ENCODE data around the gene PTP4A1. TPM values are rescaled to one million over a fixed set of nuclear protein-coding genes. Genes with fewer than 3 reads are reported as not detected.

Gene PTP4A1
- total RNA-seq, 1 experiment from 2014 or later: 123 TPM

DNA sequence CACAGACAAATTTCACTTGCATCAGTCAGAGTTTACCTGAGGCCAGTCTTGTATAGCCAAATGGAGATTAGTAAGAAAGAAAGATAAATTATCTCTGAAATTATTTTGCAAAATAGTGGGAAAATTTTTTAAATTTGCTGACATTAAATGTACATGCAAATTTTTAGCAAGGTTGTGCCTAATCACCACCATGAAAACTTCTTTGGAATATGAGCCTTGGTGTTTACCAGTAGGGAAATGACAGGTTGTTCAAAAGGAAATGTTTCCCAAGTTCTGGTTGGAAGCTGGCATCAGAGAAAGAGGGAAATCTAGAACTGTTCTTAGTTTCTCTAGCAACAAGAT, 34.4 kb upstream of the PTP4A1 start:
- ChIA-PET POLR2A (no interaction called here), RAD21 (ENCODE audit: low non-redundant PET in 1 of 2, low total read pairs in 2 of 2, uncharacterized antibody in 2 of 2, unreplicated experiment in 2 of 2) (no interaction called here), CTCF (no interaction called here)
- H3K4me3 ChIP-seq (replicated peaks in 1 of 2; ENCODE audit: low read depth in 1 of 2, low read length in 2 of 2): no peak overlapping the region
- H3K9me2 ChIP-seq (ENCODE audit: insufficient read depth): no peaks in the 10 kb centered on the region
- H3K9ac ChIP-seq (ENCODE audit: low read length): no peak overlapping the region
- intact Hi-C loops (cut with micrococcal nuclease): no loop called here
- no peaks in the 10 kb centered on the region for H3K9me3 ChIP-seq (ENCODE audit: control insufficient read depth in 1 of 2, insufficient read depth in 1 of 2, low read depth in 1 of 2, low read length in 2 of 2)
- peaks cover 3 to 9% of the 10 kb centered on the region in 2 experiments; a peak in 2 of 4 replicates for H3K4me1 ChIP-seq (ENCODE audit: control insufficient read depth in 1 of 2, insufficient read depth in 2 of 2, low read length in 2 of 2)
- no peak overlapping the region for H3K4me2 ChIP-seq (ENCODE audit: low read length)
- DNase-seq (ENCODE audit: low read depth, low spot score) (no peak), ATAC-seq (no peak)
- peak overlapping the region; percentile 49 for H2AFZ ChIP-seq (ENCODE audit: low read depth, low read length, poor library complexity, severe bottlenecking)
- no peaks in the 10 kb centered on the region for H3K27me3 ChIP-seq (ENCODE audit: insufficient read depth, low read length)
- H3K36me3 ChIP-seq (ENCODE audit: control insufficient read depth in 1 of 2, insufficient read depth in 2 of 2, low read length in 2 of 2): no peaks in the 10 kb centered on the region
- H3K79me2 ChIP-seq (ENCODE audit: insufficient read depth, low read length): no peaks in the 10 kb centered on the region
- H3K27ac ChIP-seq (ENCODE audit: low read depth, low read length): no peak overlapping the region
- H4K20me1 ChIP-seq (ENCODE audit: insufficient read depth): no peaks in the 10 kb centered on the region
- TF ChIP-seq POLR2A (IDR thresholded peaks at IDR 0.05; ENCODE audit: borderline replicate concordance, extremely low read depth, insufficient read depth, insufficient read length) (no peak), CBX3 (IDR thresholded peaks at IDR 0.05; ENCODE audit: low read depth) (no peak), SRF (IDR thresholded peaks at IDR 0.05; ENCODE audit: low read depth) (no peak), ZNF274 (IDR thresholded peaks at IDR 0.05; ENCODE audit: low read depth, low read length) (no peak), SIN3A (IDR thresholded peaks at IDR 0.05; ENCODE audit: low read depth) (no peak), JUND (IDR thresholded peaks at IDR 0.05) (no peak), ZFX (IDR thresholded peaks at IDR 0.05) (no peak), POLR2AphosphoS5 (IDR thresholded peaks at IDR 0.05; ENCODE audit: low read depth, low read length) (no peak), FOSL1 (IDR thresholded peaks at IDR 0.05; ENCODE audit: low read depth) (no peak), CEBPB (IDR thresholded peaks at IDR 0.05; ENCODE audit: low read depth) (no peak), EGR1 (IDR thresholded peaks at IDR 0.05; ENCODE audit: low read depth) (no peak), YY1 (IDR thresholded peaks at IDR 0.05; ENCODE audit: extremely low read depth, insufficient replicate concordance, low read depth, low read length) (no peak), EZH2phosphoT487 (IDR thresholded peaks at IDR 0.05; ENCODE audit: borderline replicate concordance) (no peak)
- TF ChIP-seq, protein P1, sequence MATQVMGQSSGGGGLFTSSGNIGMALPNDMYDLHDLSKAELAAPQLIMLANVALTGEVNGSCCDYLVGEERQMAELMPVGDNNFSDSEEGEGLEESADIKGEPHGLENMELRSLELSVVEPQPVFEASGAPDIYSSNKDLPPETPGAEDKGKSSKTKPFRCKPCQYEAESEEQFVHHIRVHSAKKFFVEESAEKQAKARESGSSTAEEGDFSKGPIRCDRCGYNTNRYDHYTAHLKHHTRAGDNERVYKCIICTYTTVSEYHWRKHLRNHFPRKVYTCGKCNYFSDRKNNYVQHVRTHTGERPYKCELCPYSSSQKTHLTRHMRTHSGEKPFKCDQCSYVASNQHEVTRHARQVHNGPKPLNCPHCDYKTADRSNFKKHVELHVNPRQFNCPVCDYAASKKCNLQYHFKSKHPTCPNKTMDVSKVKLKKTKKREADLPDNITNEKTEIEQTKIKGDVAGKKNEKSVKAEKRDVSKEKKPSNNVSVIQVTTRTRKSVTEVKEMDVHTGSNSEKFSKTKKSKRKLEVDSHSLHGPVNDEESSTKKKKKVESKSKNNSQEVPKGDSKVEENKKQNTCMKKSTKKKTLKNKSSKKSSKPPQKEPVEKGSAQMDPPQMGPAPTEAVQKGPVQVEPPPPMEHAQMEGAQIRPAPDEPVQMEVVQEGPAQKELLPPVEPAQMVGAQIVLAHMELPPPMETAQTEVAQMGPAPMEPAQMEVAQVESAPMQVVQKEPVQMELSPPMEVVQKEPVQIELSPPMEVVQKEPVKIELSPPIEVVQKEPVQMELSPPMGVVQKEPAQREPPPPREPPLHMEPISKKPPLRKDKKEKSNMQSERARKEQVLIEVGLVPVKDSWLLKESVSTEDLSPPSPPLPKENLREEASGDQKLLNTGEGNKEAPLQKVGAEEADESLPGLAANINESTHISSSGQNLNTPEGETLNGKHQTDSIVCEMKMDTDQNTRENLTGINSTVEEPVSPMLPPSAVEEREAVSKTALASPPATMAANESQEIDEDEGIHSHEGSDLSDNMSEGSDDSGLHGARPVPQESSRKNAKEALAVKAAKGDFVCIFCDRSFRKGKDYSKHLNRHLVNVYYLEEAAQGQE (IDR thresholded peaks at IDR 0.05; ENCODE audit: low read depth): no peak
- TF ChIP-seq, protein P2, sequence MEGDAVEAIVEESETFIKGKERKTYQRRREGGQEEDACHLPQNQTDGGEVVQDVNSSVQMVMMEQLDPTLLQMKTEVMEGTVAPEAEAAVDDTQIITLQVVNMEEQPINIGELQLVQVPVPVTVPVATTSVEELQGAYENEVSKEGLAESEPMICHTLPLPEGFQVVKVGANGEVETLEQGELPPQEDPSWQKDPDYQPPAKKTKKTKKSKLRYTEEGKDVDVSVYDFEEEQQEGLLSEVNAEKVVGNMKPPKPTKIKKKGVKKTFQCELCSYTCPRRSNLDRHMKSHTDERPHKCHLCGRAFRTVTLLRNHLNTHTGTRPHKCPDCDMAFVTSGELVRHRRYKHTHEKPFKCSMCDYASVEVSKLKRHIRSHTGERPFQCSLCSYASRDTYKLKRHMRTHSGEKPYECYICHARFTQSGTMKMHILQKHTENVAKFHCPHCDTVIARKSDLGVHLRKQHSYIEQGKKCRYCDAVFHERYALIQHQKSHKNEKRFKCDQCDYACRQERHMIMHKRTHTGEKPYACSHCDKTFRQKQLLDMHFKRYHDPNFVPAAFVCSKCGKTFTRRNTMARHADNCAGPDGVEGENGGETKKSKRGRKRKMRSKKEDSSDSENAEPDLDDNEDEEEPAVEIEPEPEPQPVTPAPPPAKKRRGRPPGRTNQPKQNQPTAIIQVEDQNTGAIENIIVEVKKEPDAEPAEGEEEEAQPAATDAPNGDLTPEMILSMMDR (IDR thresholded peaks at IDR 0.05 in 2 of 3, conservative IDR thresholded peaks at IDR 0.05 in 1 of 3; ENCODE audit: borderline replicate concordance in 1 of 3, insufficient read depth in 1 of 3, low read depth in 2 of 3, low read length in 2 of 3): no peak
- TF ChIP-seq, protein P3, sequence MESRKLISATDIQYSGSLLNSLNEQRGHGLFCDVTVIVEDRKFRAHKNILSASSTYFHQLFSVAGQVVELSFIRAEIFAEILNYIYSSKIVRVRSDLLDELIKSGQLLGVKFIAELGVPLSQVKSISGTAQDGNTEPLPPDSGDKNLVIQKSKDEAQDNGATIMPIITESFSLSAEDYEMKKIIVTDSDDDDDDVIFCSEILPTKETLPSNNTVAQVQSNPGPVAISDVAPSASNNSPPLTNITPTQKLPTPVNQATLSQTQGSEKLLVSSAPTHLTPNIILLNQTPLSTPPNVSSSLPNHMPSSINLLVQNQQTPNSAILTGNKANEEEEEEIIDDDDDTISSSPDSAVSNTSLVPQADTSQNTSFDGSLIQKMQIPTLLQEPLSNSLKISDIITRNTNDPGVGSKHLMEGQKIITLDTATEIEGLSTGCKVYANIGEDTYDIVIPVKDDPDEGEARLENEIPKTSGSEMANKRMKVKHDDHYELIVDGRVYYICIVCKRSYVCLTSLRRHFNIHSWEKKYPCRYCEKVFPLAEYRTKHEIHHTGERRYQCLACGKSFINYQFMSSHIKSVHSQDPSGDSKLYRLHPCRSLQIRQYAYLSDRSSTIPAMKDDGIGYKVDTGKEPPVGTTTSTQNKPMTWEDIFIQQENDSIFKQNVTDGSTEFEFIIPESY (IDR thresholded peaks at IDR 0.05; ENCODE audit: extremely low read depth, insufficient replicate concordance, low read length): no peak
- TF ChIP-seq, protein P4, sequence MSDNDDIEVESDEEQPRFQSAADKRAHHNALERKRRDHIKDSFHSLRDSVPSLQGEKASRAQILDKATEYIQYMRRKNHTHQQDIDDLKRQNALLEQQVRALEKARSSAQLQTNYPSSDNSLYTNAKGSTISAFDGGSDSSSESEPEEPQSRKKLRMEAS (IDR thresholded peaks at IDR 0.05): no peak
- TF ChIP-seq, protein P5, sequence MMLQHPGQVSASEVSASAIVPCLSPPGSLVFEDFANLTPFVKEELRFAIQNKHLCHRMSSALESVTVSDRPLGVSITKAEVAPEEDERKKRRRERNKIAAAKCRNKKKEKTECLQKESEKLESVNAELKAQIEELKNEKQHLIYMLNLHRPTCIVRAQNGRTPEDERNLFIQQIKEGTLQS (IDR thresholded peaks at IDR 0.05): no peak
- BruUV-seq (replicated peaks): no TSS peak
